ENCODE results near the gene MLC1. TPM values are rescaled to one million over a fixed set of nuclear protein-coding genes. Genes with fewer than 3 reads are reported as not detected.

Gene MLC1
- total RNA-seq, 2 experiments from 2014 or later: 0.25 to 0.83 TPM

DNA sequence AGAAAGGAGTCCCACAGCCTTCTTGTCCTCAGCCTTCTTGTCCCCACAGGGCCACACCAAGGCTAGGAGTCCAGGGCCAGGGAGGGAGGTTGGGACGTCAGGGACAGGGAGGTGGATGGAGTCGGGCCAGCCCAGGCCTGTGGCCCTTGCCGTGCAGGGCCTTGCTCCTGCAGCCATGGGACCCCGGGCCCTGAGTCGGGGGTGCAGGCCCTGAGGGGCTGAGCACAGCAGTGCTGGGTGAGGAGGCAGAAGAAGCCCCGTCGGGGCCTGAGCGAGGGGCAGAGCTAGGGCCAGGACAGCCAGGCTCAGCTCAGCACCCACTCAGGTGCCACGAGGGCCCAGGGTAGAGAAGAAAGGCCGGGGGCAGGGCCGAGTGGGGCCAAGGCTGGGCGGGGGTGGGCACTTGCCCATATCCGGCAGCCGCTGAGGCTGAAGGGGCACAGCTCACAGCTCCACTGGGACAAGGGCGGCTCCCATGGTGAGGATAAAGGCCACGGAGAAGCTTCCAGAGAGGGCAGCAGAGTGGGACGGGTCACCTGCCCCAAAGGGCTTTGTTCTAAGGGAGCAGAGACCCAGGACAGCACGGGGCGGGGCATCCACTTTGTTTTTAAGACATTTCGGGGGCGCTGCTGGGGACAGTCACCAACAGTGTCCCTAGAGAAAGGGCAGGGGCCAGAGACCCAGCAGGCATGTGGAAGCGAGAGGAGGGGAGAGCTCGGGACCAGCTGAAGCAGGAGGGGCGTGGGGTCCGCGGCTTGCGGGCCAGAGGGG is 3.6 kb downstream of the MLC1 start:
- peaks cover 2% of the 10 kb centered on the region for H3K36me3 Mint-ChIP-seq (ENCODE audit: low read depth)
- no peak for DNase-seq
- ChIA-PET POLR2A (no interaction called here), CTCF (no interaction called here)
- H3K4me1 Mint-ChIP-seq: peaks cover 1% of the 10 kb centered on the region
- H3K4me3 Mint-ChIP-seq: no peak overlapping the region
- H3K27ac Mint-ChIP-seq: no peak overlapping the region
- peaks cover 8% of the 10 kb centered on the region for H3K27me3 Mint-ChIP-seq
- H3K9me3 Mint-ChIP-seq: peaks cover 2% of the 10 kb centered on the region

- no peaks in the 10 kb centered on the region for H3K36me3 Mint-ChIP-seq (ENCODE audit: low read depth)
- H3K4me3 Mint-ChIP-seq: no peak overlapping the region
- ChIA-PET POLR2A (no interaction called here), CTCF (interaction anchor here (1.2 kb wide), 1 partner anchor 13 kb away, joined by 5 read pairs; no protein-coding TSS in a partner anchor)
- no peaks in the 10 kb centered on the region for H3K4me1 Mint-ChIP-seq
- DNase-seq: no peak
- H3K27me3 Mint-ChIP-seq: peaks cover under 1% of the 10 kb centered on the region
- no peak overlapping the region for H3K27ac Mint-ChIP-seq
- no peaks in the 10 kb centered on the region for H3K9me3 Mint-ChIP-seq
Observed at GRCh38 chr22:50080077-50080465, 5.2 kb downstream of the MLC1 start.

DNA sequence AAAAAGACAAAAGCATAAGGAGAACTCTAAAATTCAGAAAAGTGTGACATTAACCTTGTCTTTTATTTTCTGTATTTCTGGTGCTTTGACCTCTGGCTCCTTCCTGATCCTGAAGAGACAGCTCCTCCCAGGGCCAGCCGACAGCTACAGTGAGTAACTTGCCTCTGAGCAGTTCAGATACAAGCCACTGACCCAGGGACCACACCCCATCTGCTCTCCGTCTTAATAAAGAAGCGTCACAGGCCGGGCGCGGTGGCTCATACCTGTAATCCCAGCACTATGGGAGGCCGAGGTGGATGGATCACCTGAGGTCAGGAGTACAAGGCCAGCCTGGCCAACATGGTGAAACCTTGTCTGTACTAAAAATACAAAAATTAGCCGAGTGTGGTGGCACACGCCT is 6.5 kb downstream of the MLC1 start:
- no peak for DNase-seq
- POLR2A ChIA-PET: no interaction called here
- Mint-ChIP-seq H3K4me1 (no peaks in the 10 kb centered on the region), H3K9me3 (no peaks in the 10 kb centered on the region), H3K27ac (no peak overlapping the region), H3K27me3 (no peaks in the 10 kb centered on the region), H3K36me3 (ENCODE audit: low read depth) (no peaks in the 10 kb centered on the region), H3K4me3 (no peak overlapping the region)
- CTCF ChIA-PET: no interaction called here

DNA sequence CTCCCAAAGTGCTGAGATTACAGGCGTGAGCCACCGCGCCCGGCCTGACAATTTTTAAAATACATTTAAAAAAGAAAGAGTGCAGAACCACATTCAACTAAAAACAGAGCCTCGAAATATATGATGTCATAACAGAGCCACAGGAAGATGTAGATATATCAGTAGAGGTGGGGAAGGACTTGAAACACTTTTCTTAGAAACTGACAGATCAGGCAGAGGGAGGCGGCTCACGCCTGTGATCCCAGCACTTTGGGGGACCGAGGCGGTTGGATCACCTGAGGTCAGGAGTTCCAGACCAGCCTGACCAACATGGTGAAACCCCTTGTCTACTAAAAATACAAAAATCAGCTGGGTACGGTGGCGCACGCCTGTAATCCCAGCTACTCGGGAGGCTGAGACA is 7.0 kb downstream of the MLC1 start:
- Mint-ChIP-seq H3K27ac (no peak overlapping the region), H3K36me3 (ENCODE audit: low read depth) (no peaks in the 10 kb centered on the region), H3K9me3 (no peaks in the 10 kb centered on the region), H3K4me3 (no peak overlapping the region), H3K4me1 (no peaks in the 10 kb centered on the region), H3K27me3 (no peaks in the 10 kb centered on the region)
- ChIA-PET CTCF (no interaction called here), POLR2A (no interaction called here)
- DNase-seq: no peak

DNA sequence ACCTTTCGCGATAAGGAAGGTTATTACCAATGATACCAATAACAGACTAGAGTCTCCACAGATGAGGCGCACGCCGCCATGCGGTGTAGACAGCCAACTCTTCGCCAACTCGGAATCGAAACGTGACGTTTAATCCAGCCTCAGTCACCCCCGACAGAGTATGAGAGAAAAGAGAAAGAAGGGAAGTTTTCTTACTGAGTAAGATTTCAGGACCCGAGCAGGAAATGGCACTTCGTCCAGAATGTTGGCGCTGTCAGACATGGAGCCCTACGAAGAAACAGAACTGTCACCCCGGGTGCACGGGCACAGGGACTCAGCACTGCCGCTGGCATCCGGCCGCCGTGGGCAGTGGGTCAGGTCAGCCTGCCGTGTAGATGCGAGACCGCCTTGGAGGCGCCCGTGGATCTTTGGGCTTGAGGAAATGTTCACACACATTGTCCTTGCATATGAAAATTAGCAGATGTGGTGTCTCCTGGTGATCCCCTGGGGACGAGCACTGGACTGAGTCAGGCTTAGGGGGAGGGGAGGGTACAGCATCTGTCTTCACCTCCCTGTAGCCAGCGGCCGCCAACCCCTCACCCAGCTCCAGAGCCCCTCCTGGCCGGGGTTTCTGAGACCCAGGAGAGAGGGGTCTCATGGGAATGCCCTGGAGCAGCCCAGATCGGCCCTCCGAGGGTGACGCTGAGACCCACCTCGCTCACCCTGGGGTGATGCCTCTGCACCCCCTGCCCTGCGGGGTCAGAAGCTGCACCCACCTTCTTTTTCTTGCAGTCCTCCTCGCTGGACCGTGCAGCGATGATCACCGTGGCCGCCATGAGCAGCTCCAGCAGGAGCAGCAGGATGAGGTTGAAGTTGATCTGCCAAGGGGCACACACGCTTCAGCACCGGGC is 8.3 kb downstream of the MLC1 start:
- POLR2A ChIA-PET: no interaction called here
- H3K27me3 Mint-ChIP-seq: no peaks in the 10 kb centered on the region
- CTCF ChIA-PET: interaction anchor here (0.6 kb wide), 1 partner anchor 10 kb away, joined by 4 read pairs; no protein-coding TSS in a partner anchor
- DNase-seq: no peak
- H3K4me1 Mint-ChIP-seq: no peaks in the 10 kb centered on the region
- H3K36me3 Mint-ChIP-seq (ENCODE audit: low read depth): no peaks in the 10 kb centered on the region
- H3K9me3 Mint-ChIP-seq: no peaks in the 10 kb centered on the region
- no peak overlapping the region for H3K27ac Mint-ChIP-seq
- H3K4me3 Mint-ChIP-seq: no peak overlapping the region

GRCh38 chr22:50074551-50075530 is 10.4 kb downstream of the MLC1 start:
- Mint-ChIP-seq H3K27me3 (no peaks in the 10 kb centered on the region), H3K27ac (no peak overlapping the region), H3K36me3 (ENCODE audit: low read depth) (no peaks in the 10 kb centered on the region), H3K4me1 (no peaks in the 10 kb centered on the region), H3K9me3 (no peaks in the 10 kb centered on the region), H3K4me3 (no peak overlapping the region)
- ChIA-PET CTCF (no interaction called here), POLR2A (no interaction called here)
- DNase-seq: no peak

DNA sequence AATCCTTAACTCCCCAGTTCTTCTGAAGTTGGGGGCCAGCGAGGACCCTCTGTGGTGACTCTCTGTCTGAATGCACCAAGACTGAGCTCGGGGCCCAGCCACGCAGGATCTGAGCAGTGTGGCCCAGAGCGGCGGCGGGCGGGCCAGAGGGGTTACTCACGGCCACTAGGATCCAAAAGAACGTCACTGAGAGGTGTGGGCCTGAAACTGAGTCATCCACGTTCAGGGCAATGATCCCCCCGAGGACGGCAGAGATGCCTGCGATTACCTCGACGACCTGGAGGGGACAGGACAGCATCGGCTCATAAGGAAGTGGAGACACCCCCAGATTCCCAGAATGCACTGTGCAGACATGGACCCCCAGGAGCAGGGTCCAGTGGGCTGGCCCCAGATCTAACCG is 11.2 kb downstream of the MLC1 start:
- Mint-ChIP-seq H3K27ac (no peak overlapping the region), H3K9me3 (no peaks in the 10 kb centered on the region), H3K4me1 (no peaks in the 10 kb centered on the region), H3K4me3 (no peak overlapping the region), H3K27me3 (no peaks in the 10 kb centered on the region), H3K36me3 (ENCODE audit: low read depth) (no peaks in the 10 kb centered on the region)
- ChIA-PET CTCF (no interaction called here), POLR2A (no interaction called here)
- DNase-seq: no peak

- no peaks in the 10 kb centered on the region for H3K27me3 Mint-ChIP-seq
- DNase-seq: no peak
- ChIA-PET CTCF (interaction anchor here (1.2 kb wide), 1 partner anchor 42 kb away, joined by 3 read pairs; no protein-coding TSS in a partner anchor), POLR2A (no interaction called here)
- H3K36me3 Mint-ChIP-seq (ENCODE audit: low read depth): no peaks in the 10 kb centered on the region
- H3K4me3 Mint-ChIP-seq: no peak overlapping the region
- no peaks in the 10 kb centered on the region for H3K9me3 Mint-ChIP-seq
- no peak overlapping the region for H3K27ac Mint-ChIP-seq
- H3K4me1 Mint-ChIP-seq: no peaks in the 10 kb centered on the region
Observed at GRCh38 chr22:50072714-50073538, 12.3 kb downstream of the MLC1 start.

DNA sequence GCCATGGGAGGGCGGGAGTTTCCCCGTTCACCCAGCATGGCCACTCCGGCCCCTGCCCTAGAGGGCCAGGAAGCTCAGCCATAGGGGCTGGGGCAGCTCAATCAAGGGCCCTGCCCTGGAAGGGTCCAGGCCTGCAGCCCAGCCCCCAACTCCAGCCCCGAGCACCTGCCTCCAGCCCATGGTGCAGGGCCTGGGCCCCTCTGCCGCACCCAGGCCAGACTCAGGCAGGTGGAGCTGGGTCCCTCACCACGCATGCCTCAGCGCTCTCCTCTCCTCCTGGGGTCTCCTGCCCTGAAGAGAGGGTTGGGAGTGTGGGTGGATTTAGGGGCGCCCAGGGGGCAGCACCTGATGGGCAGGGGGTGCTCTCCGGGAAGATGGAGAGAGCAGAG is 13.1 kb downstream of the MLC1 start:
- DNase-seq: no peak
- no peaks in the 10 kb centered on the region for H3K4me1 Mint-ChIP-seq
- CTCF ChIA-PET: interaction anchor here (1.2 kb wide), 1 partner anchor 42 kb away, joined by 3 read pairs; no protein-coding TSS in a partner anchor
- no peaks in the 10 kb centered on the region for H3K36me3 Mint-ChIP-seq (ENCODE audit: low read depth)
- H3K27me3 Mint-ChIP-seq: no peaks in the 10 kb centered on the region
- no peaks in the 10 kb centered on the region for H3K9me3 Mint-ChIP-seq
- no peak overlapping the region for H3K4me3 Mint-ChIP-seq
- H3K27ac Mint-ChIP-seq: no peak overlapping the region
- POLR2A ChIA-PET: no interaction called here

- Mint-ChIP-seq H3K4me3 (no peak overlapping the region), H3K4me1 (no peaks in the 10 kb centered on the region), H3K27me3 (no peaks in the 10 kb centered on the region), H3K36me3 (ENCODE audit: low read depth) (no peaks in the 10 kb centered on the region), H3K27ac (no peak overlapping the region), H3K9me3 (no peaks in the 10 kb centered on the region)
- CTCF ChIA-PET: no interaction called here
- POLR2A ChIA-PET: no interaction called here
- DNase-seq: no peak
Observed at GRCh38 chr22:50071432-50072166, 13.6 kb downstream of the MLC1 start.

DNA sequence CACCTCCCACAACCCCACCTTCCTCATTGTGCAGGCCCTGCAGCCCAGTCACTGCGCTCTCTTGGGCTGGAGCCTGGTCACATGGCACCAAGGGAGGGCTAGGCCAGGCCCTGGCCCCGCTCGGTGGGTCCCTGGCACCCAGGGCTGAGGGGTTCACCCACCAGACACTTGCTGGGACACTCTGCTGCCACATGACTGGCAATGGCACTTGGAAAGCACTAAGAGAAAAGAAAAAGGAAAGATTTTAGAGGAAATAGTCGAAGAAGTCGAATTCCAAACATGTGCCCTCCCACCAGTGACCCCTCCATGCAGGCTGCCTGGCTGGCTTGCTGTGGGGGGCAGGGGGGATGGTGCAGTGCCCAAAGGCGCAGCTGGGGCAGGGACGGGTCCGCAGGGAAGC is 14.9 kb downstream of the MLC1 start:
- no peaks in the 10 kb centered on the region for H3K36me3 Mint-ChIP-seq (ENCODE audit: low read depth)
- DNase-seq: no peak
- ChIA-PET POLR2A (no interaction called here), CTCF (no interaction called here)
- H3K9me3 Mint-ChIP-seq: no peaks in the 10 kb centered on the region
- no peaks in the 10 kb centered on the region for H3K27me3 Mint-ChIP-seq
- no peak overlapping the region for H3K4me3 Mint-ChIP-seq
- no peaks in the 10 kb centered on the region for H3K4me1 Mint-ChIP-seq
- no peak overlapping the region for H3K27ac Mint-ChIP-seq

DNA sequence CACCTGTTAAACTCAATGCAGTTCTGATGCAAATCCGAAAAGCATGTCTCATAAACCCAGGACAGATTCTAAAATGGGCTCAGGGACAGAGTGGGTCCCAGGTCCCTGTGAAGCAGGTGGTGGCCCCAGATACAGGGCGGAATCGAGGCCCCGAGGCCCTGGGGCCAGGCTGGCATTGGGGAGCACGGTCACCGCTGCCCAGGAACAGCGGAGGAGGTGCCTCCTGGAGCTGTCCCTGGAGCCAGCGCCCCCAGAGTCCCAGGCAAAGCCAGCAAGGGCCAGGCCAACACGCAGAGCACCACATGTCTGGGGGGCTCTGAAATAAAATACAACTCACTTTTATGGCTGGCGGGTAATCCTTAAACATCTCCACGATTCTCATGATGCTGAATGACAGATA is 17.1 kb downstream of the MLC1 start:
- CTCF ChIA-PET: interaction anchor here (0.8 kb wide), 1 partner anchor 12 kb away, joined by 4 read pairs; no protein-coding TSS in a partner anchor
- Mint-ChIP-seq H3K27me3 (no peaks in the 10 kb centered on the region), H3K4me3 (no peak overlapping the region), H3K4me1 (no peaks in the 10 kb centered on the region), H3K36me3 (ENCODE audit: low read depth) (no peaks in the 10 kb centered on the region), H3K9me3 (no peaks in the 10 kb centered on the region), H3K27ac (no peak overlapping the region)
- POLR2A ChIA-PET: no interaction called here
- no peak for DNase-seq

Measured in activated CD4-positive, alpha-beta T cell treated with anti-CD3 and anti-CD28 coated beads, Interleukin-2, amount 10 ng/mL, durations not matched to agents 7 days and 5 days (primary cell).